Osteoblast (primary cell): Measurements from ENCODE around the gene CFAP57. TPM values are rescaled to one million over a fixed set of nuclear protein-coding genes. Genes with fewer than 3 reads are reported as not detected.

Source experiments
- DNase-seq: peaks from one replicate; pipeline ENCODE4 v3.0.0; 2011; ENCODE audit warnings: low spot score, mixed read lengths; ENCODE audit not compliant: insufficient read length; ENCODE audit errors: missing footprints
- H2AFZ ChIP-seq: 2 replicates; pipeline ENCODE4 v1.6.0; 2011; ENCODE audit warnings: mild to moderate bottlenecking, low read length
- H3K27ac ChIP-seq: 2 replicates; pipeline ENCODE4 v1.5.1; 2011; ENCODE audit warnings: mild to moderate bottlenecking, low read depth, low read length, moderate library complexity
- H3K27me3 ChIP-seq: 2 replicates; pipeline ENCODE4 v1.6.0; 2012; ENCODE audit warnings: mild to moderate bottlenecking, control low read depth, inconsistent platforms, low read length, moderate library complexity; ENCODE audit not compliant: insufficient read depth
- H3K36me3 ChIP-seq: 2 replicates; pipeline ENCODE4 v1.5.1; 2011; ENCODE audit warnings: mild to moderate bottlenecking, low read length, control low read depth, moderate library complexity; ENCODE audit not compliant: insufficient read depth
- H3K4me1 ChIP-seq: 2 replicates; pipeline ENCODE4 v1.5.1; 2011; ENCODE audit warnings: mild to moderate bottlenecking, low read length, control low read depth, moderate library complexity; ENCODE audit not compliant: insufficient read depth
- H3K4me2 ChIP-seq: 2 replicates; pipeline ENCODE4 v1.6.0; 2011; ENCODE audit warnings: mild to moderate bottlenecking, low read length; ENCODE audit not compliant: insufficient read depth
- H3K4me3 ChIP-seq: fragments of 200-600 bp; sonication (generic); 3 replicates; pipeline ENCODE4 v1.5.1; 2012; ENCODE audit warnings: mild to moderate bottlenecking, low read length, inconsistent platforms; ENCODE audit not compliant: insufficient read depth
- H3K79me2 ChIP-seq: 2 replicates; pipeline ENCODE4 v1.6.0; 2012; ENCODE audit warnings: mild to moderate bottlenecking, low read length, control low read depth, inconsistent platforms; ENCODE audit not compliant: insufficient read depth
- H3K9me3 ChIP-seq: 2 replicates; pipeline ENCODE4 v1.5.1; 2011; ENCODE audit warnings: low read depth, low read length, control low read depth
- H4K20me1 ChIP-seq: 2 replicates; pipeline ENCODE4 v1.6.0; 2012; ENCODE audit warnings: mild to moderate bottlenecking, low read length, control low read depth; ENCODE audit not compliant: insufficient read depth
- CTCF ChIP-seq: IDR thresholded peaks from 2 replicates; pipeline ENCODE4 v1.5.1; 2011; ENCODE audit warnings: mild to moderate bottlenecking, low read depth, low read length, moderate library complexity; ENCODE audit errors: extremely low read depth
- total RNA-seq: library from RNA; depleted of rRNA; stranded (reverse); fragments of >200 nt; gene quantifications from 2 replicates; pipeline ENCODE4 v1.2.3, GENCODE V29; 2012

The CFAP57 gene
- total RNA-seq: under 0.01 TPM in 1 of 2 replicates, not detected in the other

GRCh38 chr1:43171876-43172526 is at the start of gene CFAP57, which contains the start of gene EBNA1BP2:
CFAP57 (plus strand) TSS chr1:43172330; CDS start chr1:43172754, 424 bp downstream.
EBNA1BP2 (minus strand) TSS chr1:43172290; CDS start chr1:43172118, 172 bp downstream.
- peaks cover 4% of the 10 kb centered on the region for H3K4me1 ChIP-seq
- peak within 1 kb of the TSS; percentile 81 for H3K4me3 ChIP-seq
- peak; percentile 96 for DNase-seq
- H3K9me3 ChIP-seq: no peaks in the 10 kb centered on the region
- H2AFZ ChIP-seq: peak within 1 kb of the TSS; percentile 93
- H3K27me3 ChIP-seq: peaks cover 12% of the 10 kb centered on the region
- no peak for TF ChIP-seq CTCF
- H3K36me3 ChIP-seq: peaks cover 35% of the 10 kb centered on the region
- peak within 1 kb of the TSS; percentile 90 for H3K4me2 ChIP-seq
- H3K79me2 ChIP-seq: peaks cover 36% of the 10 kb centered on the region
- peak within 1 kb of the TSS; percentile 77 for H3K27ac ChIP-seq
- no peaks in the 10 kb centered on the region for H4K20me1 ChIP-seq

DNA sequence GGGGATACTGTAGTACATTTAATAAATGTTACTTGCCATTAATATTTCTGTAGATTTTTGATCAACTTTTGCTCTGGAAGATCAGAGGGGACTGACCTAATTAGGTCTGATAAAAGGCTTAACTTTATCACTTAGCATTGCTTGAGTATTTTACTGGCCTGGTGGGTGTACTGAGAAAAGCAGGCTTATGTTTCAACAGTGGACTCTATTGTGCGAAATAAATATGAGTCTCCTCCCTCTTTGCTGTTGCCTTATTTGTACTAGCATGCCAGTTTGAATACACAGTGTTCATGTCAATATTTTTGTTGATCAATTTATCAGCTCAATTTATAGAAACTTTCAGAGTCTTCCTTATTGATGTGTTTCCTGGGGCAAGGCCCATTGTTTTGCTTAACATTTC is 49.1 kb upstream of the CFAP57 start:
- H2AFZ ChIP-seq: no peak overlapping the region
- H3K27ac ChIP-seq: no peak overlapping the region
- no peak for TF ChIP-seq CTCF
- no peak overlapping the region for H3K4me3 ChIP-seq
- H3K36me3 ChIP-seq: no peaks in the 10 kb centered on the region
- no peak overlapping the region for H3K4me2 ChIP-seq
- peaks cover 6% of the 10 kb centered on the region for H3K27me3 ChIP-seq
- H3K4me1 ChIP-seq: no peaks in the 10 kb centered on the region
- H3K79me2 ChIP-seq: no peaks in the 10 kb centered on the region
- H4K20me1 ChIP-seq: no peaks in the 10 kb centered on the region
- no peak for DNase-seq
- no peaks in the 10 kb centered on the region for H3K9me3 ChIP-seq

DNA sequence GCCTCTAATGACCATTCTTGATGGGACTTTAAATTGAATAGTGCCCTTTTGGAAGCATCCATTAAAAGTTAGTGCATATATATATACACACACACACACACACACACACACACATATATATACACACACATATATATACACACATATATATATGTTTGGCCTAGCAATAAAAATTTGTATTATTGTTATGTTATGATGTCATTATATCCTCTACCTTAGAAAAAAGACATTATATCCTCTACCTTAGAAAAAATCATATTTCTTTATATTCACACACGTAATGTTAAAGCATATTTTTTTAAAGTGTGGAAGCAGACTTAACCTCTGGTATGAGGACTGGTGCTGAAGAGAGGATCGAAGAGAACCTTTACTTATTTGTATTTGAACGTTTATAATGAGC is 43.3 kb upstream of the CFAP57 start:
- Histone ChIP-seq H2AFZ (no peak overlapping the region), H3K4me2 (no peak overlapping the region), H3K36me3 (no peaks in the 10 kb centered on the region), H4K20me1 (no peaks in the 10 kb centered on the region), H3K9me3 (no peaks in the 10 kb centered on the region), H3K4me3 (no peak overlapping the region), H3K79me2 (no peaks in the 10 kb centered on the region), H3K4me1 (no peaks in the 10 kb centered on the region), H3K27me3 (peaks cover 16% of the 10 kb centered on the region), H3K27ac (no peak overlapping the region)
- DNase-seq: no peak
- no peak for TF ChIP-seq CTCF

DNA sequence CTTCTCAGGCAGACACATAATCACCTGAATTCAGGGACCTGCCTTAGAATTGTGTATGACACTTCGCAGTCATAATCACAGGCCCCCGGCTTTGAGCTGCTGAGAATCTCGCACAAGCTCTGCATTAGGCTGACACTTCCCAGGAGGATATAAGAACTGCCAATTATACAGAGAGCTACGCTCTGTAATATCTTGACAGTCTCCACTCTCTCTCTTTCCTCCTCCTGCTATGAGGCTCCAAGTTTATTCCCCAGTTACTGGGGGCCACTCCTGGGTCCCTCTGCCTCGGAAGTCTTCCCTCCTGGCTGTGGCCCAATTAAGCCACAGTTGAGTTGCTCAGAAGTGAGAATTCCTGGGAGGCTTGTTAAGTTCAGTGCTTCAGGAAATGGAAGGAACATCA is 42.7 kb upstream of the CFAP57 start:
- H2AFZ ChIP-seq: no peak overlapping the region
- no peak overlapping the region for H3K4me2 ChIP-seq
- no peak overlapping the region for H3K27ac ChIP-seq
- H3K36me3 ChIP-seq: no peaks in the 10 kb centered on the region
- no peak overlapping the region for H3K4me3 ChIP-seq
- no peaks in the 10 kb centered on the region for H3K4me1 ChIP-seq
- no peaks in the 10 kb centered on the region for H3K79me2 ChIP-seq
- TF ChIP-seq CTCF: no peak
- no peak for DNase-seq
- H4K20me1 ChIP-seq: no peaks in the 10 kb centered on the region
- H3K9me3 ChIP-seq: no peaks in the 10 kb centered on the region
- H3K27me3 ChIP-seq: peaks cover 16% of the 10 kb centered on the region
